ENCODE data around the gene LMOD2.
"Not testable (repeated sequence)": the region's sequence is repeated elsewhere in the genome, so short reads cannot be mapped to it uniquely, and the experiment has no call there.

Gene LMOD2

GRCh38 chr7:123655614-123656013 lies at the start of gene LMOD2:
LMOD2 (plus strand) TSS chr7:123655866; CDS start chr7:123655964, 98 bp downstream.
- DNase-seq = no peak

- no peak for DNase-seq
Measured at GRCh38 chr7:123607423-123607975, 48.2 kb upstream of the LMOD2 start.

- DNase-seq = no peak
Measured at GRCh38 chr7:123608991-123609882, 46.4 kb upstream of the LMOD2 start.

GRCh38 chr7:123609883-123610239 lies 45.8 kb upstream of the LMOD2 start:
- DNase-seq = no peak

GRCh38 chr7:123612024-123612423 lies 43.6 kb upstream of the LMOD2 start:
- no peak for DNase-seq

GRCh38 chr7:123615344-123615743 lies 40.3 kb upstream of the LMOD2 start:
- DNase-seq = no peak

- no peak for DNase-seq
Measured at GRCh38 chr7:123616223-123616622, 39.4 kb upstream of the LMOD2 start.

- no peak for DNase-seq
Measured at GRCh38 chr7:123621707-123622106, 34.0 kb upstream of the LMOD2 start.

- no peak for DNase-seq
Measured at GRCh38 chr7:123622660-123623386, 32.8 kb upstream of the LMOD2 start.

GRCh38 chr7:123624527-123625183 lies 31.0 kb upstream of the LMOD2 start:
- peak; percentile 38 for DNase-seq

GRCh38 chr7:123625254-123625653 lies 30.4 kb upstream of the LMOD2 start:
- no peak for DNase-seq

- no peak for DNase-seq
Measured at GRCh38 chr7:123627851-123628250, 27.8 kb upstream of the LMOD2 start.

- DNase-seq = no peak
Measured at GRCh38 chr7:123628829-123629228, 26.8 kb upstream of the LMOD2 start.

GRCh38 chr7:123629281-123629680 lies 26.4 kb upstream of the LMOD2 start:
- no peak for DNase-seq

GRCh38 chr7:123632808-123633207 lies 22.9 kb upstream of the LMOD2 start:
- DNase-seq = no peak

GRCh38 chr7:123633553-123633952 lies 22.1 kb upstream of the LMOD2 start:
- DNase-seq = no peak

- not testable (repeated sequence) for DNase-seq
Measured at GRCh38 chr7:123634011-123634573, 21.6 kb upstream of the LMOD2 start.

- DNase-seq = no peak
Measured at GRCh38 chr7:123635551-123636359, 19.9 kb upstream of the LMOD2 start.

- DNase-seq = no peak
Measured at GRCh38 chr7:123637203-123637602, 18.5 kb upstream of the LMOD2 start.

GRCh38 chr7:123637878-123638277 lies 17.8 kb upstream of the LMOD2 start:
- DNase-seq = no peak

GRCh38 chr7:123639631-123640030 lies 16.0 kb upstream of the LMOD2 start:
- no peak for DNase-seq

GRCh38 chr7:123640583-123640982 lies 15.1 kb upstream of the LMOD2 start:
- no peak for DNase-seq

Data from activated T-cell treated with anti-CD3 and anti-CD28 coated beads for 4 hours (primary cell).